Lung (tissue), 12 donors: ENCODE data around the gene MPZL1. TPM values are rescaled to one million over a fixed set of nuclear protein-coding genes. Genes with fewer than 3 reads are reported as not detected.

Experiments
- ATAC-seq: fragments of 200-7000 bp; cut with Tn5 transposase; one replicate; pipeline ENCODE4 v1.9.1; 2020; ENCODE audit warnings: moderate number of reproducible peaks; ENCODE audit not compliant: insufficient read depth, low FRiP score
- DNase-seq, 3 donors: peaks; one replicate each; pipeline ENCODE4 v3.0.0-alpha.2; 2013 to 2017
- H3K27ac ChIP-seq, 2 donors: one replicate each; pipeline ENCODE4 v1.5.1; 2013; ENCODE audit warnings: mild to moderate bottlenecking in 2 of 2, moderate library complexity in 2 of 2, control low read depth in 1 of 2, inconsistent platforms in 1 of 2, low read depth in 1 of 2, low read length in 1 of 2
- H3K27me3 ChIP-seq, 3 donors: one replicate each; pipeline ENCODE4 v1.5.1; 2013; ENCODE audit warnings: low read length in 2 of 3; ENCODE audit not compliant: control insufficient read depth in 3 of 3, insufficient read depth in 3 of 3
- H3K36me3 ChIP-seq, 4 donors: one replicate each; pipeline ENCODE4 v1.5.1; 2013; ENCODE audit warnings: low read length in 4 of 4, mild to moderate bottlenecking in 1 of 4, moderate library complexity in 1 of 4; ENCODE audit not compliant: control insufficient read depth in 4 of 4, insufficient read depth in 4 of 4
- H3K4me1 ChIP-seq, 5 donors: one replicate each; pipeline ENCODE4 v1.5.1; 2013; ENCODE audit warnings: low read length in 5 of 5, mild to moderate bottlenecking in 2 of 5, moderate library complexity in 1 of 5; ENCODE audit not compliant: control insufficient read depth in 5 of 5, insufficient read depth in 5 of 5
- H3K4me3 ChIP-seq: one replicate; pipeline ENCODE4 v1.5.1; 2013; ENCODE audit warnings: mild to moderate bottlenecking, control low read depth, moderate library complexity
- H3K9ac ChIP-seq, 2 donors: one replicate each; pipeline ENCODE4 v1.5.1; 2013; ENCODE audit warnings: low read length in 2 of 2, control low read depth in 1 of 2; ENCODE audit not compliant: insufficient read depth in 1 of 2
- H3K9me3 ChIP-seq, 4 donors: one replicate each; pipeline ENCODE4 v1.5.1; 2013; ENCODE audit warnings: low read length in 3 of 4, mild to moderate bottlenecking in 1 of 4, moderate library complexity in 1 of 4; ENCODE audit not compliant: control insufficient read depth in 4 of 4, insufficient read depth in 3 of 4
- CTCF ChIP-seq: IDR thresholded peaks from 2 replicates; pipeline ENCODE4 v1.5.1; 2012; ENCODE audit warnings: mild to moderate bottlenecking; ENCODE audit errors: control extremely low read depth, extremely low read depth
- WGBS, 2 donors: extraction: QIAGEN DNeasy Blood & Tissue Kit; methylation state at CpG; one replicate each; pipeline ENCODE4 v1.1.7; 2013; 5-methylcytosine and 5-hydroxymethylcytosine counted together
- polyA plus RNA-seq, 2 donors: library from polyadenylated mRNA; stranded (reverse); fragments of 200-250 nt; gene quantifications; one replicate each; pipeline ENCODE4 v1.2.1, GENCODE V29; 2013
- total RNA-seq, 2 donors: library from RNA; depleted of rRNA in 1 of 2; stranded (reverse); fragments of >200 nt in 1 of 2; gene quantifications; one replicate each; pipeline ENCODE4 v1.2.1, GENCODE V29; 2014 to 2021
- donor health status: control.
- donor health status: control.
- donor health status: Bipolar disorder and iron deficiency.
- donor health status: healthy.
- donor health status: DM: yes; HTN: yes; CAD: no.

The MPZL1 gene
- total and polyA plus RNA-seq, 4 donors = 25.3 to 116 (median 77.0) TPM

GRCh38 chr1:167683226-167683625 is 38.6 kb upstream of the MPZL1 start:
- DNase-seq (no peak), ATAC-seq (no peak)
- Histone ChIP-seq H3K27ac (peak overlapping the region; percentile 41 to 46), H3K4me3 (no peak overlapping the region), H3K27me3 (no peaks in the 10 kb centered on the region), H3K36me3 (peaks cover 0 to 5% (median 0%) of the 10 kb centered on the region in 4 donors), H3K4me1 (peaks cover 0 to 22% (median 0%) of the 10 kb centered on the region in 5 donors), H3K9ac (no peak overlapping the region), H3K9me3 (no peaks in the 10 kb centered on the region)
- WGBS, 2 donors = 65 to 78% methylated on average over 6 of the region's 6 CpGs
- no peak for TF ChIP-seq CTCF

GRCh38 chr1:167683641-167684502 is 37.9 kb upstream of the MPZL1 start:
- Histone ChIP-seq H3K27me3 (no peaks in the 10 kb centered on the region), H3K9ac (no peak overlapping the region), H3K9me3 (no peaks in the 10 kb centered on the region), H3K4me3 (no peak overlapping the region), H3K27ac (peak overlapping the region; percentile 41 to 46), H3K36me3 (peaks cover 0 to 5% (median 0%) of the 10 kb centered on the region in 4 donors), H3K4me1 (peaks cover 0 to 20% (median 0%) of the 10 kb centered on the region in 5 donors)
- peak; percentile 81 for ATAC-seq
- WGBS, 2 donors = 59 to 67% methylated on average over 15 of the region's 15 CpGs
- no peak for DNase-seq
- no peak for TF ChIP-seq CTCF

- no peak for ATAC-seq
- Histone ChIP-seq H3K27me3 (no peaks in the 10 kb centered on the region), H3K4me3 (no peak overlapping the region), H3K36me3 (peaks cover 0 to 8% (median 0%) of the 10 kb centered on the region in 4 donors), H3K27ac (peak overlapping the region in 1 of 2 donors; percentile 46), H3K4me1 (peaks cover 0 to 19% (median 0%) of the 10 kb centered on the region in 5 donors), H3K9ac (no peak overlapping the region), H3K9me3 (no peaks in the 10 kb centered on the region)
- no peak for DNase-seq
- no peak for TF ChIP-seq CTCF
- 73 to 74% methylated on average over 5 of the region's 5 CpGs for WGBS, 2 donors
These were observed 35.9 kb upstream of the MPZL1 start for GRCh38 chr1:167685844-167686243.
